Lung microvascular endothelial cell (primary cell): Measurements from ENCODE around the gene KLHDC1. TPM values are rescaled to one million over a fixed set of nuclear protein-coding genes. Genes with fewer than 3 reads are reported as not detected.
"Not testable (repeated sequence)": the region's sequence is repeated elsewhere in the genome, so short reads cannot be mapped to it uniquely, and the experiment has no call there.

ENCODE experiments used
- DNase-seq, 2 donors: peaks; one replicate each; pipeline versions ENCODE4 v3.0.0 to v3.0.0-alpha.2; 2010; ENCODE audit warnings: low read depth in 2 of 2
- total RNA-seq: library from RNA; depleted of rRNA; stranded (reverse); fragments of >200 nt; gene quantifications from 2 replicates; pipeline ENCODE4 v1.2.1, GENCODE V29; 2014

KLHDC1 gene, protein sequence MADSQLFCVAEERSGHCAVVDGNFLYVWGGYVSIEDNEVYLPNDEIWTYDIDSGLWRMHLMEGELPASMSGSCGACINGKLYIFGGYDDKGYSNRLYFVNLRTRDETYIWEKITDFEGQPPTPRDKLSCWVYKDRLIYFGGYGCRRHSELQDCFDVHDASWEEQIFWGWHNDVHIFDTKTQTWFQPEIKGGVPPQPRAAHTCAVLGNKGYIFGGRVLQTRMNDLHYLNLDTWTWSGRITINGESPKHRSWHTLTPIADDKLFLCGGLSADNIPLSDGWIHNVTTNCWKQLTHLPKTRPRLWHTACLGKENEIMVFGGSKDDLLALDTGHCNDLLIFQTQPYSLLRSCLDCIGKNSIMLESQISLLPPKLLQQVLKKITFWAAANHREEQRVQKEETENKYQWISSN
- total RNA-seq = 0.87 and 3.8 TPM in 2 replicates

DNA sequence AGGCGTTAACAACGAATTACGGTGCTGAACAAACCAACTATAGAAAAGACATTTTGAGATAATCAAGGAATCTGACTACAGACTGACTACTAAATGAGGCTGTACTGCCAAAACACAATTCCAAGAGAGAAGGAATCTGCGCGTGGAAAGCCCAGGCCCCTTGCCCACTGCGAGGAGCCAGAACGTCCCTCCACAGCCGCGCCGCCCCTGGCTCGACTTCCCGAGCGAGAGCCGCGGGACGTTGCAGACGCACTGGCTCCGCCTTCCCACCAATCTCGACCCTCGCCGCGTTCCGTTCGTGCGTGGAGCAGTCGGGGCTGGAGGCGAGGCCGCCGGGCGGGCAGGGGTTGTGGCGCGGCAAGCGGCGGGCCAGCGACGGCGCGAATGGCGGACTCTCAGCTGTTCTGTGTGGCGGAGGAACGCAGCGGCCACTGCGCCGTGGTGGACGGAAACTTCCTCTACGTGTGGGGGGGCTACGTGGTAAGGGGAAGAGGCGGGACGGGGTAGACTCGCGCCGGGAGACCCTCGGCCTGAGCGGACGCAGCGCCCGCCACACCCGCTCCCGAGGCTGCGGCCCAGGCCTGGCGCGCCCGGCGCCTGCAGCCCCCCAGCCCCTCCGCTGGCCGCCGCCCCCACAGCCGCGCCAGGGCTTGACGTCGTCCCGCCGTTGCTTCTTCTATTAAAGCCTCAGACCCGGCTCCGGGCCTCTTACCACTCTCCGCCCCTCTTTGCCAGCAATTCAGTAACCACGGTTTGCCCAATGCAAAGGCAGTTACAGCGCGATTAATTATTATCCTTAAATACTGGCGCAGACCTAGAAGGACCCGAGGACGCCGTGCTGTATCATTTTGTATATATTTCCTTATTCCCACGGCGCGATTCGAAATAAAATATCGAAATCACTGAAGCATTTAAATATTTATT, at the start of gene KLHDC1:
KLHDC1 (plus strand) TSS at position 310 of the 924 bp plus-strand sequence; CDS start at position 385, 75 bp downstream.
- DNase-seq = peak; percentile 82 to 86

DNA sequence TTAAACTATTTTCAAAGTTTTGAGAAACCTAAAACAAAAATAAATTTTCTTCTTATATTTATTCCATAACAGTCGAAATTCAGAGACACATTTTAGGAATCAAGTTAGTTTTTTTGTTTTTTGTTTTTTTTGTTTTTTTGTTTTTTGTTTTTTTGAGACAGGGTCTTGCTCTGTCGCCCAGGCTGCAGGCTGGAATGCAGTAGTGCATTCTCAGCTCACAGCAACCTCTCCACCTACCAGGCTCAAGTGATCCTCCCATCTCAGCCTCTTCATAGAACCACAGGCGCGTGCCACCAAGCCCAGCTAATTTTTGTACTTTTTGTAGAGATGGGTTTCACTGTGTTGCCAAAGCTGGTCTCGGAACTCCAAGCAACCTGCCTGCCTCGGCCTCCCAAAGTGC, 39.4 kb upstream of the KLHDC1 start:
- no peak for DNase-seq

DNA sequence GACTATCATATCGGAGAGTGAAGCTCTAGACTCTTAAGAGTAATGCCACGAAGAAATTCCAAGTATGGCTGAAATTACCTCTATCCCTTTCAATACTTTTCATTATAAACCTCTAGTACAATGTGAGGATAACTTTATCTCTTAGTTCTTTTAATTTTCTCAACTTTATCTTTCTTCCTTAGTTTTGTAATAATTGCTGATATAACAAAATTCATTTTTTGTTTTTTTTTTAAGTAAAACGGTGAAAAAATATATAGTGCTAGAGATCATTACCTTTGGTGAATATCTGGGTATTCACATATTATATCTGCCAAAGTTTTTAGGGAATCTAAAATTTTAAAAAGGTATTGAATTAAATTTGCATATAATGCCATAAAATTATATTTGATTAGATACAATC, 38.4 kb upstream of the KLHDC1 start:
- no peak for DNase-seq

DNA sequence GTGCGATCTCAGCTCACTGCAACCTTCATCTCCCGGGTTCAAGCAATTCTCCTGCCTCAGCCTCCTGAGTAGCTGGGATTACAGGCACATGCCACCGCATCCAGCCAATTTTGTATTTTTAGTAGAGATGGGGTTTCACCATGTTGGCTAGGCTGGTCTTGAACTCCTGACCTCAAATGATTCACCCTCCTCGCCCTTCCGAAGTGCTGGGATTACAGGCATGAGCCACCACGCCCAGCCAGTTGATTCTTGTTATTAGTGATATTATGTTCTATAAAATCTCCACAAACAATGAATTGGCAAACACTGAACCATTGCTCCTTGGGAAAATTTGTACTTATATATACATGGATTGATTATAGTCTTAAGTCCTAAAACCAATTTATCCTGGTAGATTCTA, 35.4 kb upstream of the KLHDC1 start:
- peak in 1 of 2 donors; percentile 33 for DNase-seq

DNA sequence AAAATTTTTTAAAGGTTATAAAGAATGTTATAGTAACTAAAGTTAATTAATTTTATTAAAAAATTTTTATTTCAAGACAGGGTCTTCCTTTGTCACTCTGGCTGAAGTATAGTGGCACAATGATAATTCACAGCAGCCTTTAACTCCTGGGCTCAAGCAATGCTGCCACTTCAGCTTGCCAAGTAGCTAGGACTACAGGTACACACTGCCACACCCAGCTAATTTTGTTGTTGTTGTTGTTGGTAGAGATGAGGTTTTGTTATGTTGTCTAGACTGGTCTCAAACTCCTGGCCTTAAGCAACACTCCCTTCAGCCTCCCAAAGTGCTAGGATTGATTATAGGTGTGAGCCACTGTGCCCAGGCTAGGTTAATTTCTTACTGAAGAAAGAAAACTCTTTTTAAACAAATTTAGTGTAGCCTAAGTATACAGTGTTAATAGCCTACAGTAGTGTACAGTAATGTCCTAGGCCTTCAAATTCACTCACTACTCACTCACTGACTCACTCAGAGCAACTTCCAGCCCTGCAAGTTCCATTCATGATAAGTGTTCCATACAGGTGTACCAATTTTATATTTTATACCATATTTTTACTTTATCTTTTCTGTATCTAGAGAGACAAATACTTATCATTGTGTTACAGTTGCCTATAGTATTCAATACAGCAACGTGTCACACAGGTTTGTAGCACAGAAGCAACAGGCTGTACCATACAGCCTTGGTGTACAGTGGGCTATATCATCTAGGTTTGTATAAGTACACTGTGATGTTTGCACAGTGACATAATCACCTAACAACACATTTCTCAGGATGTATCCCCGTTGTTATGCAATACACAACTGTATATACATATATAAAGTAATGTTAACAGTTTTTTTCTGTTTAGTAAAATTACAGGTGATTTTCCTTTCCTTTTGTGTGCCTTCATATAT, 33.1 kb upstream of the KLHDC1 start:
- no peak for DNase-seq

DNA sequence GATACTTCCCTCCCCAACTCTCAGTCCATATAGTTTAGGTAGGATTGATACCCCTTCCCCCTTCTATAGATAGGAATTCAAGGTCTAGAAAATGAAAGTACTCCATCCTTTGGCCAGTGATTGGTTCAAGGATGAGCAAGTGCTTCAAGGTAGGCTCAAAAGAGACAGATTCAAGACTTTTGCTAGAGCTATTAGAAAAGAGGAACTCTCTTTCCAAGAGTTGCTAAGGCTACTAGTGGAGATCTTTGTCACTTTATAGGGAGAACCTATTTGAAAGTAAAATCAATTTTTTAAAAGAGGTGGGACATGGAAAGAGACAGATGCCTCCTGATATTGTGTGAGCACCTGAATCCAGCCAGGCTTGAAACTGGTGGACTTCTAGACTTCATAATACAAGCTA, 22.4 kb upstream of the KLHDC1 start:
- no peak for DNase-seq

DNA sequence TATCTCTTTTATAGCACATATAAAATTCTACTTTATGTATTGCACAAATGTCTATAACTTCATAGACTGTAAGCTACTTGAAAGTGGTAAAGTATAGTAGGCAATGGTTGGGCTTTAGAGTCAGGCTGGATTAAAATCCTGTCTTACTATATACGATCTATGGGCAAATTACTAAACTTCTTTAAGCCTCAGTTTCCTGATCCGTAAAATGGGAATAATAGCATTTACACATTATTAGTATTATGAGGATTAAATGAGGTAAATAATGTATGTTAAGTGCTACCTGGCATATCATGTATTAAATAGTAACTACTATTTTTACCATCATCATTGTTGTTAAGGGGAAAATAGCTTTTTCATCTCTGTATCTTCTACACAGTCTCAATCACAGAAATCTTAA, 19.3 kb upstream of the KLHDC1 start:
- no peak for DNase-seq

DNA sequence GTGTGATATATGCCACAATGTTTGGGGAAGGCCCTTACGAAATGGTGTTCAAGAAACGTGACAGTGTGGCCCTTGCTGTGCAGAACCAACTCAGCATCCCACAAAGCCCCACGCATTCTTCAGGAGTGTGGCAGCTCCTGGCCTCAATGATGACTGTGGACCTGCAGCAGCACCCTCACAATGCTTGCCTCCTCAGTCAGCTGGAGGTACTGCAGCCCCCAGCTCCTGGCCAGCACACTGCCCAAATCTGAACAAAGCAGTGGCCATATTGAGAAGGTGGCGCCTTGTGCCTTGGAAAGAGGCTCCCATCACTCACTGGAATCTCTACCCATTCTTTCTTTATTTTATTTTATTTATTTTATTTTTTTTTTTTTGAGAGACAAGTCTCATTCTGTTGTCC, 15.3 kb upstream of the KLHDC1 start:
- DNase-seq = peak in 1 of 2 donors; percentile 6

DNA sequence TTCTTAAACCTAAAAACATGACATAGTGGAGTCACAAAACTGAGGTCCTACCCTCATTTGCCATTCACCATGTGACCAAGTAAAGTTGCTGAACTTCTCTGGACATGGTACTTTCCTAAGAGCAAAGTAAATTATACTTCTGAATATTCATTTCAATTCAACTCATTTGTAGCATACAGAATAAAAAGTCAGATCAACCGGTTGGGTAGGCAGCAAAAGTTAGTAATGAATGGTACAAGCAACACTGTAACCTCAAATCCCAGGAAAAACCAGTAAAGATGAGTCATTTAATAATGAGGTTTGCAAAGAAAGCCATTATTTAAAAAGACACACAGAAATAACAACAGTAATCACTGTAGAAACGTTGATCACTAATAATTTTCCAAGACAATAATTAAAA, 13.6 kb upstream of the KLHDC1 start:
- DNase-seq = no peak

DNA sequence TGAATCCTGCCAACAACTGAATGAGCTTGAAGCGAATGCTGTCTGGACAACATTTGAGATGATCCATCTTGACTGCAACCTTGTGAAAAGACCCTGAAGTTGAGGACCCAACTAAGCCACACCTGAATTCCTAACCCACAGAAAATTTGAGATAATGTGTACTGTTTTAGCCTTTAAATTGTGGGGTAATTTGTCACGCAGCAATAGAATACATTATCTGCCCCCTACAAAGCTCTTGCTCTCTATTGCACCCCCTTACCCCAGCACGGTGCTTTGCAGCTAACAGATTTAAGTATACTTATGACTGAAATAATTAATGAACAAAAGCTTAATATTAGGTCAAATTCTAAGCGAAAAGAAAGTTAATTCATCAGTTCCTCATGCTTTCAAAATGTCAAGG, 6.5 kb upstream of the KLHDC1 start:
- DNase-seq = no peak

DNA sequence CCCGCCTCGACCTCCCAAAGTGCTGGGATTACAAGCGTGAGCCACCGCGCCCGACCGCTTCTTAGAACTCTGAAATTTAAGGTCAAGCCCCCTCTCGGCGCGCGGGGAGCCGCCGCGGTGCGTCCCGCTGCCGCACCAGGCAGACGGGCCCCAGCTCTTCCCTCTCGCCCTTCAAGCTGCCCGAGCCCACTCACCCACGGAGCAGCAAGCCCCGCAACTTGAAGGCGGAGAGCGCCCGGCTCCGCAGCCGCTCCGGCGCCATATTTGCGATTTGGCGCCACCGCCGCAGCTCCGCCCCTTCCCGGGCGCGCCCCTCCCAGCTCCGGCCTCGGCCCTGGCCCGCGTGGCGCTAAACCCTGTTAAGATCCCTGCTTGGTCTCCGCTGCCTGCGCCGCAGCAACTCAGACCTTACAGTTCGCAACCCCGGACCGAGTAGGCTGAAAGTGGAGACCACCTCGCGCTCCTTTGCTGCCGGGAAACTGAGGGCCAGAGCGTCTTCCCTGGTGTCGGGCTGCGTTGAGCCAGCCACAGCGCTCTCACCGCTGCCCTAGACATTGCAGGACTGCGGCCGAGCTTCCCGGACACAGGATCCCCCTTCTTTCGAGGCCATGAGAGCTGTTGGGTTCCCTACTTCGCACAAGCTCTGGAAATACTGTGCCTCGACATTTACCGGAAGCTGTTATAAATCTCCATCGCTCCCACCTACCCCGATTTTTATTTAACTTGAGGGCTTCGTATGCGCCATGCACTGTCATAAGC, 4.8 kb upstream of the KLHDC1 start, which contains the start of gene POLE2:
POLE2 (minus strand) TSS at position 273 of the 759 bp plus-strand sequence; CDS start at position 262, 11 bp downstream.
- peak; percentile 60 to 68 for DNase-seq

DNA sequence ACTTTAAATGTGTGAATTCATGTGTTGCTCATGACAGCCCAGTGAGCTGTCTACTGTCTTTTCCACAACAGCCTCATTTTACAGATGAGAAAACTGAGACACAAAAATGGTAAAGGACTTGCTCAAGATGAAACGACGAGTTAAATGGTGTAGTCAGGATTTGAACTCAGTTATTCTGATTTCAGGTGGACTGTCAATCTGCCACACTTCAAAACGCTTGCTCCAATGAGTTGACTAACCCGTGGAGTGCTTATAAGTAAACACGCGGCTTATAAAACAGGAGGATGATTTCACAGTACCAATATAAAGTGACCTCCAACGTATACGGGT, 4.3 kb upstream of the KLHDC1 start:
- DNase-seq = peak in 1 of 2 donors; percentile 2

DNA sequence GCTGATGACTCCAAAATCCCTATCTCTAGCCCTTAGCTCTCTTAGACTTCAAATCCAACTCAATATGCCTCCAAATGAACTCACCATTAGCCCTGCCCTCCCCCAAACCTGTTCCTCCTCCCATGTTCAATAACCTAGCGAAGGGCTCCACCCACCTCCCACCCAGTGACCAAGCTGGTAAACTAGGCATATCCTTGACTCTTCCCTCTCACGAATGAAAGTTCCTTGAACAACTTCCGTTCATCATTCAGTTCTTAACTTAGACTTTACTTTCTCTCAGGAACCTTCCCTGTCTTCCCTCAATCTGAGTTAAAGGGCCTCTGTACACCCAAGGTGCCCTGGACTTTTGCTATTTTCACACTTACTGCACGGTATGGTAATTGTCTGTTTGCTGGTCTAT, 1.9 kb upstream of the KLHDC1 start:
- no peak for DNase-seq

DNA sequence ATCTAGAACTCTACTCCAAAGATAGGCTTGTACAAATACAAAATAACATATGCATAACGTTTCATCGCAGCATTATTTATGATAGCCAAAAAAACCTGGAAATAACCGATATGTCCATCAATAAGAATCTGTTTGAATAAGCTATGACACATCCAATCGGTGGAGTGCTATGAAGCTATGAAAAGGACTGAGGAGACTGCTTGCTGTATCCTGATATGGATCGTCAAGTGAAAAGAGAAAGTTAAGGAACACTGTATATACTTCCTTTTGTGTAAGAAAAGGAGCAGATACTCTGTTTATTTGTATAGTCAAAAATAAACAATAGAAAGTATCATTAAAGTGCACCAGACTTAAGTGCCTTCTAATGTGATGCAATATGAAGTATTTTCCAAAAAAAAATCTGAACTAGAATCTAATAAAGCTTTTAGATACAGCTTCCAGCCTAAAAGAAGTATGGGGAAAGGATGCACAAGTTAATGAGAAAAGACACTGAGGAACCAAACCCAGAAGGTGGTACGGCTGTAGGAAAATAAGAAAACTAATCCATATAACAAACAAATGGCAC, 645 bp upstream of the KLHDC1 start:
- DNase-seq = peak; percentile 9 to 13

DNA sequence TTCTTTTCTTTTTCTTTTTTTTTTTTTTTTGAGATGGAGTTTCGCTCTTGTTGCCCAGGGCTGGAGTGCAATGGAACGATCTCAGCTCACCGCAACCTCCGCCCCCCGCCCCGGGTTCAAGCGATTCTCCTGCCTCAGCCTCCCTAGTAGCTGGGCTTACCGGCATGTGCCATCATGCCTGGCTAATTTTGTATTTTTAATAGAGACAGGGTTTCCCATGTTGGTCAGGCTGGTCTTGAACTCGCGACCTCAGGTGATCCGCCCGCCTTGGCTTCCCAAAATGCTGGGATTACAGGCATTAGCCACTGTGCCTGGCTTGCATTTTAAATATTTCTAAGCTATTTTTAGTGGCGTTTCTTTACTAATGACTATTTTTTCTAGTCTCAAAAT, 810 bp downstream of the KLHDC1 start:
- not testable (repeated sequence) for DNase-seq

DNA sequence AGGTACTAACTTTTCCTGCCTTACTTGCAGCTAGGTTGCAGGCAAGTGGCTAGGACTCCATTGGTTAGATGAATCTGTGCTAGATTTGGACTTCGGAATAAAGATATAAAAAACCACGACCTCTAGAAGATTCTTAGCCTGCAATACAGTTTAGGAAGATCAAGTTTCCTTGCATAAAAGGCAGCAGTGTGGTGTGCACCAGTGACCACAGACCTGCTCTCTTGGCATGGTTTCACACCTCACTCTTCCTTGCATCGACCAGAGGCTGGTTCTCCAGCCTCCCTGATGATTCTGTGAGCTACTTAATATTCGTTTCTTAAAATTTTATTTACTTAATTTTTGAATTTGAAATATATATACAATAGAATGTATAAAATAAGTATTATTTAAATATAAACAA, 9.8 kb downstream of the KLHDC1 start:
- DNase-seq = no peak

DNA sequence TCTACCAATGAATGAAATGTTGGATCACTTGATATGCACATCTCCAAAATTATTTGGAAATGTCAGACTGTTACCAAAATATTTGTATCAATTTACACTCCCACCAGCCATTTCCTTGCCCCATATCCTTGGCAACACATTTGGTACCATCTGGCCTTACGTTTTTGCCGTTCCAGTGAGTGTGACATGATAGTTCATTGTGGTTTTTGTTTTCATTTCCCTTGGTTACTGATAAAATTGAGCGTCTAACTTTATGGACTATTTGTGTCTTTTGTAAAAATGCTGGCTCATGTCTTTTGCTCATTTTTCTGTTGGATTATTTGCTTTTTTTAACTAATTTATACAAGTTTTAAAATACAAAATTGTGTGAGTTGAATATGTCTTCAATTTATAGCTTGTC, 11.0 kb downstream of the KLHDC1 start:
- no peak for DNase-seq

DNA sequence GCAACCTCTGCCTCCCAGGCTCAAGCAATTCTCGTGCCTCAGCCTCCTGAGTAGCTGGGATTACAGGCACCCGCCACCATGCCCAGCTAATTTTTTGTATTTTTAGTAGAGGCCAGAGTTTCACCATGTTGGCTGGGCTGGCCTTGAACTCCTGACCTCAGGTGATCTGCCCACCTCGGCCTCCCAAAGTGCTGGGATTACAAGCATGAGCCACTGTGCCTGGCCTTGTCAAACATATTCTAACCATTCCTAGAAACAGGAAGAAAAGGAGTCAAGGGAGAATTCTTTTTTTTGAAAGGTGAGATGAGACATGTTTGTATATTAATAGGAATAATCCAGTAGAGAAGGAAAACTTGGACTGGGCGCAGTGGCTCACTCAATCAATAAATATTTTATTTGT, 11.6 kb downstream of the KLHDC1 start:
- not testable (repeated sequence) for DNase-seq

DNA sequence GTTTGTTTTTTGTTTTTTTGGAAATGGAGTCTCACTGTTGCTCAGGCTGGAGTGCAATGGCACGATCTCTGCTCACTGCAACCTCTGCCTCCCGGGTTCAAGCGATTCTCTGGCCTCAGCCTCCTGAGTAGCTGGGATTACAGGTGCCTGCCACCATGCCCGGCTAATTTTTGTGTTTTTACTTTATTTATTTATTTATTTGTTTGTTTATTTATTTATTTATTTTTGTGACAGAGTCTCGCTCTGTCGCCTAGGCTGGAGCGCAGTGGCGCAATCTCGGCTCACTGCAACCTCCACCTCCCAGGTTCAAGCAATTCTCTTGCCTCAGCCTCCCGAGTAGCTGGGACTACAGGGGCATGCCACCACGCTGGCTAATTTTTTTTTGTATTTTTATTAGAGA, 18.1 kb downstream of the KLHDC1 start:
- DNase-seq = not testable (repeated sequence)

DNA sequence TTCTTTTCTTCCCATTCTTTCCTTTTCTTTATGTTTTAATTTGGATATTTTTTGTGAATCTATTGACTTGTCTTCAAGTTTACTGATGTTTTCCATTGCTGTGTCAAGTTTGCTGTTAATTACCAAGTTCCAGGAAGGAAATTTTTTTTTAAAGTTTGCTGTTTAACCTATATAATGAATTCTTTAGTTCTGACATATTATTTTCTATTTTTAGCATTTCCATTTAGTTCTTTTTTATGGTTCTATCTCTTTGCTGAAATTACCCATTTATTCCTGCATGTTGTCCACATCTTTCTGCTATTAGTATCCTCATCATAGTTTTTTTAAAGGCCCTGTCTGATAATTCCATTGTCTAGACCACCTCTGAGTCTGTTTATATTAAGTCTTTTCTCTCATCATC, 27.8 kb downstream of the KLHDC1 start:
- DNase-seq = no peak
